ENCODE data around the gene ZNF598. TPM values are rescaled to one million over a fixed set of nuclear protein-coding genes. Genes with fewer than 3 reads are reported as not detected.

ZNF598 gene
- total and polyA plus RNA-seq, 10 of the 15 experiments (the other 5 are each of a cell fraction or from before 2014, with no cell fraction given): 0.08 to 74.0 (median 14.4) TPM

DNA sequence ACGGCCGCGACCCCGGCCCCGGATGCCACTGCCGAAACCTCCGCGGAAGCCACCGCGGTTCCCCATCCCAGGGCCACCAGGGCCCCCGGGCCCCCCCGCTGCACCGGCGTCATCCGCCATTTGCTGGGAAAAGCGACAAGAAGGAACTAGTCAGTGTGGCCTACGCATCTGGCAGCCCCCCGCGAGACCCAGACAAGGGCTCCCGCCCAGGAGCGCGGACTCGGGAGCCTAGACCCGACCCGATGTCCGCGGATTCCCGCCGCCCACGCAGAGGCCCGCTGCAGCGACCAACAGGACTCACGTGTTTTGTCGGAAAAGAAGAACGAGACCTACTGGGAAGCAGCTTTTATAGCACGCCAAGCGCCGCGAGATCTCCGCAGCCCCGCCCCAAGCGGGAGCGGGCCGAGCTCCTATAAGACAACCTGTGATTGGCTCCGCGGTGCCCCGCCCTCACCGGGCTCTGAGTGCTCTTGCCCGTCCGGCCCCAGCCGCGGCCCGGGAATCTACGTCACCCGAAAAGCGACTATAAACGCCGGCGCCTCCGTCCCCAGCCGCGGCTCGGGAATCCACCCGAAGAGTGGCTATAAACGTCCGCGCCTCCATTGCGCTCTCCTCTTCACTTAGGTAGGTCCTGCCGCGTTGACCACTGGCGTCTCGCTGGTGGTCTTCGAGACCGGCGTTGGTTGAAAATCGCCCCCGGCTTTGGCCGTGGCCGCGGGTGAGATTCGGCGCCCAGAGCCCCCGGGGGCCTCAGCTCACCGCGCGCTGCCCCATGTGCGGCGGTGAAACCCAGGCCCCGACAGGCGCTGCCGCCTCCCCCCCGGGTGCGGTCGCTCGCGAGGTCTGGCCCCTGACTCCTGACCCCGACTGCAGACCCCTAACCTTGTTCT is 44.9 kb downstream of the ZNF598 start, which contains the start of gene RPS2 (continued):
- TF ChIP-seq CEBPB (IDR thresholded peaks at IDR 0.05; ENCODE audit: borderline replicate concordance in 1 of 2, low read depth in 2 of 2, low read length in 2 of 2) (no peak), RFX5 (IDR thresholded peaks at IDR 0.05; ENCODE audit: low read depth, low read length) (no peak), TCF7 (IDR thresholded peaks at IDR 0.05; ENCODE audit: borderline replicate concordance) (peak; percentile 48; the same call in 1 of the 2 replicates), BRCA1 (IDR thresholded peaks at IDR 0.05; ENCODE audit: low read depth, low read length) (peak; percentile 80), MYB (IDR thresholded peaks at IDR 0.05; ENCODE audit: borderline replicate concordance, low read depth, low read length) (no peak), NFIC (IDR thresholded peaks at IDR 0.05; ENCODE audit: low read depth, low read length) (peak; percentile 45; the same call in 1 of the 2 replicates), ZBTB33 (IDR thresholded peaks at IDR 0.05) (0 out of 2 replicates have a peak, but pooled peaks have one; percentile 42), POU2F2 (IDR thresholded peaks at IDR 0.05; ENCODE audit: borderline replicate concordance, low read depth, low read length) (peak; percentile 99), SIN3A (IDR thresholded peaks at IDR 0.05; ENCODE audit: low read depth, low read length) (peak; percentile 63; the same call in 1 of the 2 replicates), RELA (IDR thresholded peaks at IDR 0.05; ENCODE audit: borderline replicate concordance, partially characterized antibody) (peak; percentile 6), EGR1 (IDR thresholded peaks at IDR 0.05; ENCODE audit: borderline replicate concordance in 1 of 2, low read depth in 2 of 2, low read length in 2 of 2) (peak; percentile 89 to 100), ATF2 (IDR thresholded peaks at IDR 0.05; ENCODE audit: low read length) (peak; percentile 55; the same call in 1 of the 2 replicates), ELK1 (IDR thresholded peaks at IDR 0.05; ENCODE audit: low read depth, low read length) (peak; percentile 10; the same call in 1 of the 2 replicates), IKZF2 (IDR thresholded peaks at IDR 0.05) (peak; percentile 51 to 77), SMAD5 (IDR thresholded peaks at IDR 0.05; ENCODE audit: low read depth) (peak; percentile 99), SRF (IDR thresholded peaks at IDR 0.05; ENCODE audit: low read depth in 2 of 2, low read length in 2 of 2) (no peak)
- TF ChIP-seq, protein P1, sequence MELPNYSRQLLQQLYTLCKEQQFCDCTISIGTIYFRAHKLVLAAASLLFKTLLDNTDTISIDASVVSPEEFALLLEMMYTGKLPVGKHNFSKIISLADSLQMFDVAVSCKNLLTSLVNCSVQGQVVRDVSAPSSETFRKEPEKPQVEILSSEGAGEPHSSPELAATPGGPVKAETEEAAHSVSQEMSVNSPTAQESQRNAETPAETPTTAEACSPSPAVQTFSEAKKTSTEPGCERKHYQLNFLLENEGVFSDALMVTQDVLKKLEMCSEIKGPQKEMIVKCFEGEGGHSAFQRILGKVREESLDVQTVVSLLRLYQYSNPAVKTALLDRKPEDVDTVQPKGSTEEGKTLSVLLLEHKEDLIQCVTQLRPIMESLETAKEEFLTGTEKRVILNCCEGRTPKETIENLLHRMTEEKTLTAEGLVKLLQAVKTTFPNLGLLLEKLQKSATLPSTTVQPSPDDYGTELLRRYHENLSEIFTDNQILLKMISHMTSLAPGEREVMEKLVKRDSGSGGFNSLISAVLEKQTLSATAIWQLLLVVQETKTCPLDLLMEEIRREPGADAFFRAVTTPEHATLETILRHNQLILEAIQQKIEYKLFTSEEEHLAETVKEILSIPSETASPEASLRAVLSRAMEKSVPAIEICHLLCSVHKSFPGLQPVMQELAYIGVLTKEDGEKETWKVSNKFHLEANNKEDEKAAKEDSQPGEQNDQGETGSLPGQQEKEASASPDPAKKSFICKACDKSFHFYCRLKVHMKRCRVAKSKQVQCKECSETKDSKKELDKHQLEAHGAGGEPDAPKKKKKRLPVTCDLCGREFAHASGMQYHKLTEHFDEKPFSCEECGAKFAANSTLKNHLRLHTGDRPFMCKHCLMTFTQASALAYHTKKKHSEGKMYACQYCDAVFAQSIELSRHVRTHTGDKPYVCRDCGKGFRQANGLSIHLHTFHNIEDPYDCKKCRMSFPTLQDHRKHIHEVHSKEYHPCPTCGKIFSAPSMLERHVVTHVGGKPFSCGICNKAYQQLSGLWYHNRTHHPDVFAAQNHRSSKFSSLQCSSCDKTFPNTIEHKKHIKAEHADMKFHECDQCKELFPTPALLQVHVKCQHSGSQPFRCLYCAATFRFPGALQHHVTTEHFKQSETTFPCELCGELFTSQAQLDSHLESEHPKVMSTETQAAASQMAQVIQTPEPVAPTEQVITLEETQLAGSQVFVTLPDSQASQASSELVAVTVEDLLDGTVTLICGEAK (IDR thresholded peaks at IDR 0.05; ENCODE audit: borderline replicate concordance): peak; percentile 69; the same call in 1 of the 2 replicates
- TF ChIP-seq, protein P2, sequence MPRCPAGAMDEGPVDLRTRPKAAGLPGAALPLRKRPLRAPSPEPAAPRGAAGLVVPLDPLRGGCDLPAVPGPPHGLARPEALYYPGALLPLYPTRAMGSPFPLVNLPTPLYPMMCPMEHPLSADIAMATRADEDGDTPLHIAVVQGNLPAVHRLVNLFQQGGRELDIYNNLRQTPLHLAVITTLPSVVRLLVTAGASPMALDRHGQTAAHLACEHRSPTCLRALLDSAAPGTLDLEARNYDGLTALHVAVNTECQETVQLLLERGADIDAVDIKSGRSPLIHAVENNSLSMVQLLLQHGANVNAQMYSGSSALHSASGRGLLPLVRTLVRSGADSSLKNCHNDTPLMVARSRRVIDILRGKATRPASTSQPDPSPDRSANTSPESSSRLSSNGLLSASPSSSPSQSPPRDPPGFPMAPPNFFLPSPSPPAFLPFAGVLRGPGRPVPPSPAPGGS (IDR thresholded peaks at IDR 0.05; ENCODE audit: borderline replicate concordance, insufficient read depth, low read depth, low read length, poor library complexity, severe bottlenecking): peak; percentile 80
